Motor neuron (in vitro differentiated cells): ENCODE data around the gene TSPYL1. TPM values are rescaled to one million over a fixed set of nuclear protein-coding genes. Genes with fewer than 3 reads are reported as not detected.
"Not testable (repeated sequence)": the region's sequence is repeated elsewhere in the genome, so short reads cannot be mapped to it uniquely, and the experiment has no call there.

Experiments used
- ATAC-seq, 8 experiments: fragments of 200-7000 bp; cut with Tn5 transposase; replicated peaks in 6 of 8; 2 replicates each; pipeline ENCODE4 v1.8.0; 2021; ENCODE audit warnings: mild to moderate bottlenecking in 8 of 8, moderate library complexity in 8 of 8
- H3K27ac ChIP-seq, 2 donors: fragments of 250-450 bp; sonication (Bioruptor Pico); 2 replicates each; pipeline ENCODE4 v1.9.0; 2021; ENCODE audit warnings: antibody characterized with exemption in 2 of 2, mild to moderate bottlenecking in 2 of 2, moderate library complexity in 1 of 2
- H3K4me1 ChIP-seq, 2 donors: fragments of 250-450 bp; sonication (Bioruptor Pico); replicated peaks in 1 of 2; 2 replicates each; pipeline ENCODE4 v1.6.1; 2021; ENCODE audit warnings: antibody characterized with exemption in 2 of 2, mild to moderate bottlenecking in 2 of 2, moderate library complexity in 1 of 2
- H3K4me3 ChIP-seq, 5 donors: fragments of 250-450 bp; sonication (Bioruptor Pico); 2 replicates each; pipeline ENCODE4 v1.9.0; 2021; ENCODE audit warnings: antibody characterized with exemption in 5 of 5, mild to moderate bottlenecking in 5 of 5, moderate library complexity in 4 of 5
- WGBS, 10 experiments: fragments of 450-650 bp; shearing (Covaris generic); methylation state at CpG; one replicate each; pipeline ENCODE4 v1.0.0; 2022; 5-methylcytosine and 5-hydroxymethylcytosine counted together
- in situ Hi-C, 9 experiments: fragments of 400-800 bp; cut with MboI; loops; one replicate each; pipeline ENCODE4 v1.15.0; 2021; ENCODE audit warnings: low sequenced_read_pairs in 9 of 9, low pct_unique_long_range_greater_than_20kb in 2 of 9; ENCODE audit not compliant: unreplicated experiment in 9 of 9
- total RNA-seq, 8 experiments: library from RNA; unstranded; fragments of 300-600 nt; gene quantifications; 2 replicates each; pipeline versions ENCODE4 v1.2.3 to v1.2.4, GENCODE V29; 2022

Gene TSPYL1
- 100 to 1,000 TPM in 1 of 8 experiments, 10 to 100 TPM in 7; 44.9 to 103 (median 70.5) TPM for total RNA-seq

- peaks cover 19 to 31% of the 10 kb centered on the region in 2 donors for H3K4me1 ChIP-seq
- 0 to 10% (median 0%) methylated on average over 1 to 26 of the region's 71 CpGs for WGBS, 10 experiments
- peak within 1 kb of the TSS; percentile 87 to 90 for H3K27ac ChIP-seq
- peak; percentile 92 to 99 (median 96) for ATAC-seq
- peak within 1 kb of the TSS; percentile 65 to 96 (median 82) for H3K4me3 ChIP-seq
- in situ Hi-C loops: loop anchor here in 5 of 9 experiments (25.0 kb wide), 3 partner anchors 158 to 283 kb away; partner anchors contain the start of genes CALHM4 (in 3 of the 5), RWDD1 (in 3 of the 5) and TRAPPC3L (in 2 of the 5)
Observed at GRCh38 chr6:116279232-116280160, at the start of gene TSPYL1. Gene TSPYL1 (minus strand): TSS chr6:116279930. CDS start chr6:116279830, 100 bp downstream.

- H3K4me1 ChIP-seq: no peaks in the 10 kb centered on the region
- H3K27ac ChIP-seq: no peak overlapping the region
- ATAC-seq: no peak
- in situ Hi-C loops: no loop called here
- no peak overlapping the region for H3K4me3 ChIP-seq
Observed at GRCh38 chr6:116329156-116329555, 49.4 kb upstream of the TSPYL1 start.

- in situ Hi-C loops: no loop called here
- no peak overlapping the region for H3K27ac ChIP-seq
- peak in 1 of 8 experiments; percentile 72 for ATAC-seq
Observed at GRCh38 chr6:116328528-116328903, 48.8 kb upstream of the TSPYL1 start.

GRCh38 chr6:116327803-116328527 is 48.2 kb upstream of the TSPYL1 start:
- ATAC-seq: peak in 2 of 8 experiments; percentile 48 to 63
- Histone ChIP-seq H3K4me1 (no peaks in the 10 kb centered on the region), H3K27ac (no peak overlapping the region), H3K4me3 (no peak overlapping the region)
- in situ Hi-C loops: no loop called here
- WGBS, 10 experiments: 40 to 90% (median 51%) methylated on average over 2 to 6 of the region's 6 CpGs; no CpG with 5 or more reads in 1 of the 10 experiments

More at GRCh38 chr6:116328528-116328903, 48.8 kb upstream of the TSPYL1 start:
- 0 to 100% (median 100%) methylated on average over 1 of the region's 1 CpG; no CpG with 5 or more reads in 1 of the 10 experiments for WGBS, 10 experiments
- Histone ChIP-seq H3K4me1 (no peaks in the 10 kb centered on the region), H3K4me3 (no peak overlapping the region)

GRCh38 chr6:116326996-116327395 is 47.3 kb upstream of the TSPYL1 start:
- ATAC-seq: no peak
- H3K4me1 ChIP-seq: no peaks in the 10 kb centered on the region
- in situ Hi-C loops: no loop called here
- 33 to 100% (median 70%) methylated on average over 1 to 4 of the region's 4 CpGs for WGBS, 10 experiments
- no peak overlapping the region for H3K4me3 ChIP-seq
- no peak overlapping the region for H3K27ac ChIP-seq

GRCh38 chr6:116326181-116326671 is 46.5 kb upstream of the TSPYL1 start:
- H3K4me1 ChIP-seq: no peaks in the 10 kb centered on the region
- no peak for ATAC-seq
- 80 to 100% (median 90%) methylated on average over 1 to 7 of the region's 7 CpGs; no CpG with 5 or more reads in 2 of the 10 experiments for WGBS, 10 experiments

GRCh38 chr6:116325634-116326132 is 46.0 kb upstream of the TSPYL1 start:
- H3K27ac ChIP-seq, ATAC-seq, H3K4me3 ChIP-seq, in situ Hi-C loops, H3K4me1 ChIP-seq: not testable (repeated sequence)
- WGBS, 10 experiments: 68 to 100% (median 80%) methylated on average over 1 to 7 of the region's 11 CpGs; no CpG with 5 or more reads in 3 of the 10 experiments

More at GRCh38 chr6:116326181-116326671, 46.5 kb upstream of the TSPYL1 start:
- Histone ChIP-seq H3K27ac (no peak overlapping the region), H3K4me3 (no peak overlapping the region)
- in situ Hi-C loops: no loop called here

- in situ Hi-C loops: no loop called here
- no peaks in the 10 kb centered on the region for H3K4me1 ChIP-seq
- no peak for ATAC-seq
- 40 to 80% (median 67%) methylated on average over 1 of the region's 1 CpG; no CpG with 5 or more reads in 5 of the 10 experiments for WGBS, 10 experiments
- no peak overlapping the region for H3K4me3 ChIP-seq
- H3K27ac ChIP-seq: no peak overlapping the region
Observed at GRCh38 chr6:116323863-116324262, 44.1 kb upstream of the TSPYL1 start.

GRCh38 chr6:116321933-116322332 is 42.2 kb upstream of the TSPYL1 start:
- H3K4me3 ChIP-seq, in situ Hi-C loops, H3K4me1 ChIP-seq, ATAC-seq, H3K27ac ChIP-seq: not testable (repeated sequence)
- WGBS, 10 experiments: 70 to 95% (median 87%) methylated on average over 1 to 8 of the region's 13 CpGs; no CpG with 5 or more reads in 5 of the 10 experiments

- H3K4me3 ChIP-seq: no peak overlapping the region
- no peaks in the 10 kb centered on the region for H3K4me1 ChIP-seq
- WGBS, 10 experiments: 33 to 100% (median 93%) methylated on average over 1 to 2 of the region's 2 CpGs; no CpG with 5 or more reads in 4 of the 10 experiments
- H3K27ac ChIP-seq: no peak overlapping the region
- ATAC-seq: peak in 1 of 8 experiments; percentile 23
- in situ Hi-C loops: no loop called here
Observed at GRCh38 chr6:116316772-116317467, 37.2 kb upstream of the TSPYL1 start.

- ATAC-seq: no peak
- Histone ChIP-seq H3K4me1 (no peaks in the 10 kb centered on the region), H3K27ac (no peak overlapping the region), H3K4me3 (no peak overlapping the region)
- in situ Hi-C loops: no loop called here
Observed at GRCh38 chr6:116314878-116315277, 35.1 kb upstream of the TSPYL1 start.

GRCh38 chr6:116314218-116314617 is 34.5 kb upstream of the TSPYL1 start:
- no peak for ATAC-seq
- in situ Hi-C loops: no loop called here
- H3K27ac ChIP-seq: no peak overlapping the region
- no peaks in the 10 kb centered on the region for H3K4me1 ChIP-seq
- H3K4me3 ChIP-seq: no peak overlapping the region
